Measurements from ENCODE around the gene ADRB2. TPM values are rescaled to one million over a fixed set of nuclear protein-coding genes. Genes with fewer than 3 reads are reported as not detected.

ADRB2 gene
- total RNA-seq, 2 experiments from 2014 or later = 1.7 to 4.4 TPM

DNA sequence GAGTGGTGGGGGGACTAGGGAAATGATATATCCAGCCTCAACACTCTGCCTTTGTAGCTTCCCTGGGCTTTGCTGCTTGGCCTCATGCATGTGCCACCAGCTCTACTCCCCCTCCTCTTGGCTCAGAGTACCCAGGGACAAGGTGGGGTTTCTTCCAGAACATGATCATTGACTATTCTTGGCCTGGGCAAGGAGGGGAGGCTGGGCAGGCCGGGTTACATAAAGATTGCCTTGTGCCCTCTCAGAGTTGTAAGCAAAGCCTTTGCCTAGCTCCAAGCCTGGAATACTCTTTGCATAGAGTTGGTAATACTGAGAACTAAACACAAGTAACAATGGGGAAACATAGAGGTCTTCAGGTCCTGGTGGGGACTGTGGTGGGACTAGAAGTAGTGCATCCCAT, 11.9 kb downstream of the ADRB2 start:
- peaks cover 52% of the 10 kb centered on the region for H3K4me1 Mint-ChIP-seq
- DNase-seq = no peak
- no peaks in the 10 kb centered on the region for H3K27me3 Mint-ChIP-seq
- H3K27ac Mint-ChIP-seq = no peak overlapping the region
- H3K4me3 Mint-ChIP-seq = no peak overlapping the region
- CTCF ChIA-PET = interaction anchor here (0.6 to 1.8 kb wide), 9 partner anchors 8 to 431 kb away, joined by 3 to 8 read pairs (median 3); no protein-coding TSS in a partner anchor
- ATAC-seq = no peak
- no peaks in the 10 kb centered on the region for H3K9me3 Mint-ChIP-seq (ENCODE audit: low read depth)
- H3K36me3 Mint-ChIP-seq = no peaks in the 10 kb centered on the region

GRCh38 chr5:148839960-148840359, 13.5 kb downstream of the ADRB2 start:
- H3K27me3 Mint-ChIP-seq = no peaks in the 10 kb centered on the region
- ATAC-seq (peak; percentile 58), DNase-seq (no peak)
- H3K4me3 Mint-ChIP-seq = no peak overlapping the region
- H3K27ac Mint-ChIP-seq = no peak overlapping the region
- H3K4me1 Mint-ChIP-seq = peaks cover 48% of the 10 kb centered on the region
- CTCF ChIA-PET = interaction anchor here (1.3 to 1.7 kb wide), 2 partner anchors 11 to 109 kb away, joined by 4 to 6 read pairs; no protein-coding TSS in a partner anchor
- H3K9me3 Mint-ChIP-seq (ENCODE audit: low read depth) = no peaks in the 10 kb centered on the region
- H3K36me3 Mint-ChIP-seq = no peaks in the 10 kb centered on the region

DNA sequence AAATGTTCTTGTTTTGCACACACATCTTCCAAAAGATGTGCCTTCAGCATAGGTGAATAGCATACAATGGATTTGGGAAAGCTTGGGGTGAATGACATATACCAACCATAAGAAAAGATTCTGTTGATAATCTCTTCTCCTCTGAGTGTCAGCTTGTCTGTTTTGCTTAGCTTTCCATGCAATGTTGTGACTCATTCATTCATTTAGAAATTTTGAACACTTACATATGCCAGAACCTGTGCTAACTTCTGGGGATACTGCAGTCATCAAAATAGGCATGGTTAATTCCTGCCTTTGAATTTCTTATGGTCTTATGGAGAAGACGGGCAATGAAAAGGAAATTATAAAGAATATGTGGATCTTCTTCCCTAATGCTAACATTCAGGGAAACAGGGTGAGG, 14.1 kb downstream of the ADRB2 start:
- H3K9me3 Mint-ChIP-seq (ENCODE audit: low read depth) = no peaks in the 10 kb centered on the region
- CTCF ChIA-PET = interaction anchor here (1.7 kb wide), 1 partner anchor 12 kb away, joined by 6 read pairs; no protein-coding TSS in a partner anchor
- H3K4me1 Mint-ChIP-seq = peaks cover 47% of the 10 kb centered on the region
- no peaks in the 10 kb centered on the region for H3K27me3 Mint-ChIP-seq
- no peak overlapping the region for H3K27ac Mint-ChIP-seq
- H3K4me3 Mint-ChIP-seq = no peak overlapping the region
- no peak for ATAC-seq
- DNase-seq = no peak
- H3K36me3 Mint-ChIP-seq = peaks cover 1% of the 10 kb centered on the region

- DNase-seq (no peak), ATAC-seq (no peak)
- peaks cover 47% of the 10 kb centered on the region for H3K4me1 Mint-ChIP-seq
- peaks cover 5% of the 10 kb centered on the region for H3K36me3 Mint-ChIP-seq
- H3K9me3 Mint-ChIP-seq (ENCODE audit: low read depth) = no peaks in the 10 kb centered on the region
- H3K27ac Mint-ChIP-seq = no peak overlapping the region
- CTCF ChIA-PET = interaction anchor here (1.6 to 1.7 kb wide), 2 partner anchors 10 to 24 kb away, joined by 5 to 8 read pairs; no protein-coding TSS in a partner anchor
- no peak overlapping the region for H3K4me3 Mint-ChIP-seq
- no peaks in the 10 kb centered on the region for H3K27me3 Mint-ChIP-seq
Observed at GRCh38 chr5:148841519-148841918, 15.1 kb downstream of the ADRB2 start.

- Mint-ChIP-seq H3K27me3 (no peaks in the 10 kb centered on the region), H3K27ac (no peak overlapping the region), H3K4me3 (no peak overlapping the region), H3K36me3 (peaks cover 7% of the 10 kb centered on the region), H3K4me1 (peaks cover 47% of the 10 kb centered on the region), H3K9me3 (ENCODE audit: low read depth) (no peaks in the 10 kb centered on the region)
- DNase-seq (no peak), ATAC-seq (no peak)
- CTCF ChIA-PET = interaction anchor here (1.6 to 1.7 kb wide), 2 partner anchors 10 to 24 kb away, joined by 5 to 8 read pairs; no protein-coding TSS in a partner anchor
Observed at GRCh38 chr5:148842161-148842560, 15.8 kb downstream of the ADRB2 start.

GRCh38 chr5:148843510-148844318, 17.3 kb downstream of the ADRB2 start:
- DNase-seq (no peak), ATAC-seq (no peak)
- Mint-ChIP-seq H3K27me3 (no peaks in the 10 kb centered on the region), H3K9me3 (ENCODE audit: low read depth) (no peaks in the 10 kb centered on the region), H3K4me1 (peaks cover 59% of the 10 kb centered on the region), H3K4me3 (no peak overlapping the region), H3K36me3 (peaks cover 9% of the 10 kb centered on the region), H3K27ac (peak overlapping the region; percentile 16)
- CTCF ChIA-PET = interaction anchor here (0.9 kb wide), 1 partner anchor 11 kb away, joined by 3 read pairs; no protein-coding TSS in a partner anchor

GRCh38 chr5:148844433-148845280, 18.2 kb downstream of the ADRB2 start:
- ATAC-seq (peak; percentile 31), DNase-seq (no peak)
- CTCF ChIA-PET = interaction anchor here (0.9 to 1.0 kb wide), 2 partner anchors 10 to 12 kb away, joined by 3 read pairs; no protein-coding TSS in a partner anchor
- Mint-ChIP-seq H3K4me3 (no peak overlapping the region), H3K4me1 (peaks cover 65% of the 10 kb centered on the region), H3K27ac (peak overlapping the region; percentile 45), H3K9me3 (ENCODE audit: low read depth) (no peaks in the 10 kb centered on the region), H3K36me3 (peaks cover 9% of the 10 kb centered on the region), H3K27me3 (no peaks in the 10 kb centered on the region)

- H3K36me3 Mint-ChIP-seq = peaks cover 9% of the 10 kb centered on the region
- peaks cover 73% of the 10 kb centered on the region for H3K4me1 Mint-ChIP-seq
- ATAC-seq = no peak
- DNase-seq = no peak
- H3K27ac Mint-ChIP-seq = no peak overlapping the region
- no peak overlapping the region for H3K4me3 Mint-ChIP-seq
- no peaks in the 10 kb centered on the region for H3K9me3 Mint-ChIP-seq (ENCODE audit: low read depth)
- H3K27me3 Mint-ChIP-seq = no peaks in the 10 kb centered on the region
- CTCF ChIA-PET = interaction anchor here (0.9 to 1.2 kb wide), 2 partner anchors 13 to 111 kb away, joined by 3 to 6 read pairs; no protein-coding TSS in a partner anchor
Observed at GRCh38 chr5:148846930-148847329, 20.5 kb downstream of the ADRB2 start.

GRCh38 chr5:148847456-148847855, 21.0 kb downstream of the ADRB2 start:
- Mint-ChIP-seq H3K4me3 (no peak overlapping the region), H3K27me3 (no peaks in the 10 kb centered on the region), H3K27ac (peak overlapping the region; percentile 97), H3K9me3 (ENCODE audit: low read depth) (no peaks in the 10 kb centered on the region), H3K36me3 (peaks cover 9% of the 10 kb centered on the region), H3K4me1 (peaks cover 73% of the 10 kb centered on the region)
- CTCF ChIA-PET = interaction anchor here (0.9 to 1.0 kb wide), 2 partner anchors 110 kb away, joined by 3 to 6 read pairs; no protein-coding TSS in a partner anchor
- DNase-seq (no peak), ATAC-seq (no peak)

- Mint-ChIP-seq H3K27me3 (no peaks in the 10 kb centered on the region), H3K4me3 (no peak overlapping the region), H3K9me3 (ENCODE audit: low read depth) (no peaks in the 10 kb centered on the region), H3K4me1 (peaks cover 79% of the 10 kb centered on the region), H3K27ac (peak overlapping the region; percentile 97), H3K36me3 (peaks cover 9% of the 10 kb centered on the region)
- DNase-seq = no peak
- CTCF ChIA-PET = interaction anchor here (0.9 to 2.6 kb wide), 4 partner anchors 23 to 116 kb away, joined by 3 to 12 read pairs (median 4); partner anchors contain the start of gene ADRB2
- ATAC-seq = peak; percentile 70
Observed at GRCh38 chr5:148848393-148849031, 22.1 kb downstream of the ADRB2 start.

DNA sequence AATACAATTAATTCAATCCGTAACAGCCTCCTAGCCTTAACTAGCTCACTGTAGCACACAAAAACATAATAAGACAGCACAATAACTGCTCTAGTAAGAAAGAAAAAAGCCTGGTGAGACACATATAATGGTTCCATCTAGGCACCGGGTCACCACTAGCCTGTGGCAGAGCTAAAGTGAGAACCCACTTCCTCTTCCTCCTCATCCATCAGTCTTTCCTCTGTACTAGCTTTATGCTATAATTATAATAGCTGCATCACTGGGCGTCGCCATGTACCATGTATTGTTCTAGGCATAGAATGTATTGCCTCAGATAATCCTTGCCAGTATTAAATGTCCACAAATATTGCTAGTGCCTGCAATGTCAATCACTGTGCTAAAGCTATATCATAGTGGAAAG, 23.1 kb downstream of the ADRB2 start:
- Mint-ChIP-seq H3K27ac (peak overlapping the region; percentile 97), H3K4me3 (peak overlapping the region; percentile 17), H3K36me3 (peaks cover 9% of the 10 kb centered on the region), H3K9me3 (ENCODE audit: low read depth) (no peaks in the 10 kb centered on the region), H3K4me1 (peaks cover 82% of the 10 kb centered on the region), H3K27me3 (no peaks in the 10 kb centered on the region)
- ATAC-seq (peak; percentile 86), DNase-seq (peak; percentile 83)
- CTCF ChIA-PET = interaction anchor here (0.7 to 2.6 kb wide), 7 partner anchors 12 to 118 kb away, joined by 3 to 12 read pairs (median 3); partner anchors contain the start of gene ADRB2

- Mint-ChIP-seq H3K4me3 (no peak overlapping the region), H3K9me3 (ENCODE audit: low read depth) (no peaks in the 10 kb centered on the region), H3K4me1 (peaks cover 85% of the 10 kb centered on the region), H3K36me3 (peaks cover 6% of the 10 kb centered on the region), H3K27me3 (no peaks in the 10 kb centered on the region), H3K27ac (no peak overlapping the region)
- CTCF ChIA-PET = interaction anchor here (2.2 to 2.6 kb wide), 2 partner anchors 30 to 107 kb away, joined by 8 to 12 read pairs; no protein-coding TSS in a partner anchor
- ATAC-seq (no peak), DNase-seq (no peak)
Observed at GRCh38 chr5:148850836-148851235, 24.4 kb downstream of the ADRB2 start.

Measured in activated CD8-positive, alpha-beta memory T cell treated with anti-CD3 and anti-CD28 coated beads, Interleukin-2, amount 10 ng/mL, durations not matched to agents 7 days and 5 days (primary cell).